Esophagus muscularis mucosa (tissue), 4 donors: Measurements from ENCODE around the gene RCOR3. TPM values are rescaled to one million over a fixed set of nuclear protein-coding genes. Genes with fewer than 3 reads are reported as not detected.
"Not testable (repeated sequence)": the region's sequence is repeated elsewhere in the genome, so short reads cannot be mapped to it uniquely, and the experiment has no call there.

Experiments used
- DNase-seq: peaks from one replicate; pipeline ENCODE4 v3.0.0-alpha.2; 2017; ENCODE audit errors: extremely low spot score
- H3K27ac ChIP-seq, 4 donors: fragments of 200-600 bp; sonication (generic); replicated peaks in 1 of 4; 1 replicate in 3 of 4; 2 replicates in 1 of 4; pipeline ENCODE4 v1.5.1; 2016 to 2019; ENCODE audit warnings: mild to moderate bottlenecking in 1 of 4
- H3K27me3 ChIP-seq, 4 donors: fragments of 200-600 bp; sonication (generic); one replicate each; pipeline versions ENCODE4 v1.5.1 to v1.6.0; 2016 to 2019
- H3K36me3 ChIP-seq, 4 donors: fragments of 200-600 bp; sonication (generic); one replicate each; pipeline ENCODE4 v1.5.1; 2016 to 2019
- H3K4me1 ChIP-seq, 4 donors: fragments of 200-600 bp; sonication (generic); one replicate each; pipeline ENCODE4 v1.5.1; 2016 to 2019
- H3K4me3 ChIP-seq, 4 donors: fragments of 200-600 bp; sonication (generic); 1 replicate in 2 of 4; 2 replicates in 2 of 4; pipeline ENCODE4 v1.5.1; 2016 to 2019; ENCODE audit warnings: mild to moderate bottlenecking in 4 of 4, moderate library complexity in 1 of 4
- H3K9me3 ChIP-seq, 4 donors: fragments of 200-600 bp; sonication (generic); 1 replicate in 3 of 4; 2 replicates in 1 of 4; pipeline ENCODE4 v1.5.1; 2016 to 2019
- CTCF ChIP-seq, 3 experiments: fragments of 200-600 bp in 2 of 3; fragments of 450-650 bp in 1 of 3; sonication (generic) in 2 of 3; IDR thresholded peaks; one replicate each; pipeline ENCODE4 v1.5.1; 2017 to 2019; ENCODE audit warnings: antibody characterized with exemption in 3 of 3, mild to moderate bottlenecking in 2 of 3, moderate library complexity in 1 of 3
- EP300 ChIP-seq: sonication (generic); formaldehyde crosslinking; IDR thresholded peaks from one replicate; pipeline ENCODE4 v1.6.1; 2017; ENCODE audit warnings: antibody characterized with exemption
- POLR2A ChIP-seq: fragments of 450-650 bp; IDR thresholded peaks from one replicate; pipeline ENCODE4 v1.6.1; 2017; ENCODE audit warnings: antibody characterized with exemption, moderate library complexity, mild to moderate bottlenecking, low read depth
- POLR2AphosphoS5 ChIP-seq, 2 donors: sonication (generic); formaldehyde crosslinking; IDR thresholded peaks; one replicate each; pipeline ENCODE4 v1.6.1; 2017; ENCODE audit warnings: antibody characterized with exemption in 2 of 2
- WGBS: methylation state at CpG from one replicate; pipeline ENCODE4 v1.1.5; 2018; 5-methylcytosine and 5-hydroxymethylcytosine counted together
- intact Hi-C: fragments of 100-400 bp; cut with DNase I; formaldehyde crosslinking; loops from one replicate; pipeline ENCODE4 v1.15.1; 2023
- total RNA-seq, 4 donors: library from RNA; depleted of rRNA; stranded (reverse); fragments of >200 nt; gene quantifications; one replicate each; pipeline versions ENCODE4 v1.1.0 to v1.2.1, GENCODE V29; 2016

RCOR3 gene
- total RNA-seq, 4 donors from 2014 or later: 21.7 to 38.0 (median 37.7) TPM

- no peaks in the 10 kb centered on the region for H3K4me1 ChIP-seq
- WGBS: 71% methylated on average over 1 of the region's 1 CpG
- no peak for DNase-seq
- intact Hi-C loops: no loop called here
- no peak overlapping the region for H3K4me3 ChIP-seq
- no peak overlapping the region for H3K27ac ChIP-seq
- H3K27me3 ChIP-seq: no peaks in the 10 kb centered on the region
- H3K9me3 ChIP-seq: no peaks in the 10 kb centered on the region
- no peaks in the 10 kb centered on the region for H3K36me3 ChIP-seq
- no peak for TF ChIP-seq POLR2A
- no peak for TF ChIP-seq EP300
- TF ChIP-seq CTCF (IDR thresholded peaks at IDR 0.05): no peak
- no peak for TF ChIP-seq POLR2AphosphoS5 (IDR thresholded peaks at IDR 0.05)
Observed at GRCh38 chr1:211231873-211232272, 27.3 kb upstream of the RCOR3 start.

- Histone ChIP-seq H3K27me3 (no peaks in the 10 kb centered on the region), H3K27ac (no peak overlapping the region), H3K4me1 (no peaks in the 10 kb centered on the region), H3K4me3 (no peak overlapping the region), H3K36me3 (no peaks in the 10 kb centered on the region), H3K9me3 (no peaks in the 10 kb centered on the region)
- TF ChIP-seq EP300 (no peak), CTCF (IDR thresholded peaks at IDR 0.05) (no peak), POLR2A (no peak), POLR2AphosphoS5 (IDR thresholded peaks at IDR 0.05) (no peak)
- intact Hi-C loops: no loop called here
- DNase-seq: peak; percentile 37
- 87% methylated on average over 6 of the region's 6 CpGs for WGBS
Observed at GRCh38 chr1:211236633-211237320, 22.4 kb upstream of the RCOR3 start.

- DNase-seq: peak; percentile 70
- no peaks in the 10 kb centered on the region for H3K4me1 ChIP-seq
- intact Hi-C loops: no loop called here
- H3K36me3 ChIP-seq: no peaks in the 10 kb centered on the region
- no peak overlapping the region for H3K27ac ChIP-seq
- 95% methylated on average over 9 of the region's 9 CpGs for WGBS
- no peaks in the 10 kb centered on the region for H3K27me3 ChIP-seq
- TF ChIP-seq POLR2A (no peak), POLR2AphosphoS5 (IDR thresholded peaks at IDR 0.05) (no peak), EP300 (no peak), CTCF (IDR thresholded peaks at IDR 0.05) (no peak)
- H3K4me3 ChIP-seq: no peak overlapping the region
- H3K9me3 ChIP-seq: no peaks in the 10 kb centered on the region
Observed at GRCh38 chr1:211237579-211237978, 21.6 kb upstream of the RCOR3 start.

GRCh38 chr1:211240567-211240966, 18.6 kb upstream of the RCOR3 start:
- DNase-seq, intact Hi-C loops: not testable (repeated sequence)

GRCh38 chr1:211241071-211241470, 18.1 kb upstream of the RCOR3 start:
- WGBS: 97% methylated on average over 1 of the region's 1 CpG
- TF ChIP-seq POLR2A (no peak), CTCF (IDR thresholded peaks at IDR 0.05) (no peak), POLR2AphosphoS5 (IDR thresholded peaks at IDR 0.05) (no peak), EP300 (no peak)
- no peak overlapping the region for H3K27ac ChIP-seq

More at GRCh38 chr1:211240567-211240966, 18.6 kb upstream of the RCOR3 start:
- H3K9me3 ChIP-seq, H3K4me3 ChIP-seq, H3K27ac ChIP-seq, H3K36me3 ChIP-seq, H3K4me1 ChIP-seq, H3K27me3 ChIP-seq: not testable (repeated sequence)
- WGBS: 95% methylated on average over 8 of the region's 8 CpGs

GRCh38 chr1:211243639-211244038, 15.5 kb upstream of the RCOR3 start:
- intact Hi-C loops: not testable (repeated sequence)

More at GRCh38 chr1:211241071-211241470, 18.1 kb upstream of the RCOR3 start:
- Histone ChIP-seq H3K4me1 (no peaks in the 10 kb centered on the region), H3K9me3 (no peaks in the 10 kb centered on the region), H3K27me3 (no peaks in the 10 kb centered on the region), H3K36me3 (no peaks in the 10 kb centered on the region), H3K4me3 (no peak overlapping the region)
- no peak for DNase-seq
- intact Hi-C loops: no loop called here

GRCh38 chr1:211246583-211246982, 12.6 kb upstream of the RCOR3 start:
- H3K27me3 ChIP-seq, H3K4me3 ChIP-seq, intact Hi-C loops, H3K9me3 ChIP-seq, H3K27ac ChIP-seq, H3K4me1 ChIP-seq, H3K36me3 ChIP-seq: not testable (repeated sequence)
- WGBS: 77% methylated on average over 4 of the region's 4 CpGs
- DNase-seq: peak; percentile 75

More at GRCh38 chr1:211243639-211244038, 15.5 kb upstream of the RCOR3 start:
- H3K27me3 ChIP-seq, H3K9me3 ChIP-seq, H3K4me3 ChIP-seq, H3K36me3 ChIP-seq, H3K4me1 ChIP-seq, H3K27ac ChIP-seq: not testable (repeated sequence)
- whole genome bisulfite sequencing: 94% methylated on average over 5 of the region's 5 CpGs
- DNase-seq: peak; percentile 19
